ENCODE measurements around the gene EXOC6B.

EXOC6B gene

GRCh38 chr2:72274380-72274797 is 551.4 kb downstream of the EXOC6B start:
- H3K9me3 ChIP-seq (ENCODE audit: insufficient read depth, low read depth, low read length): no peaks in the 10 kb centered on the region
- H3K4me2 ChIP-seq (ENCODE audit: low read depth, low read length, poor library complexity, severe bottlenecking): no peak overlapping the region
- no peak overlapping the region for H2AFZ ChIP-seq (ENCODE audit: low read length)
- H3K4me1 ChIP-seq (ENCODE audit: insufficient read depth, low read length, poor library complexity, severe bottlenecking): no peaks in the 10 kb centered on the region
- no peaks in the 10 kb centered on the region for H3K36me3 ChIP-seq (ENCODE audit: insufficient read depth, low read length)
- no peaks in the 10 kb centered on the region for H3K9me2 ChIP-seq (replicated peaks; ENCODE audit: low read depth, low read length)
- H3F3A ChIP-seq (ENCODE audit: low read depth): no peaks in the 10 kb centered on the region
- no peak overlapping the region for H3K4me3 ChIP-seq (ENCODE audit: low read length, poor library complexity, severe bottlenecking)
- no peaks in the 10 kb centered on the region for H3K27me3 ChIP-seq (ENCODE audit: insufficient read depth, low read length, poor library complexity, severe bottlenecking)
- no peaks in the 10 kb centered on the region for H4K20me1 ChIP-seq (ENCODE audit: insufficient read depth, low read length, poor library complexity, severe bottlenecking)
- no peak for TF ChIP-seq EZH2phosphoT487 (IDR thresholded peaks at IDR 0.05; ENCODE audit: borderline replicate concordance)
- TF ChIP-seq CTCF (conservative IDR thresholded peaks at IDR 0.05; ENCODE audit: low read length): no peak
- no peak overlapping the region for H3K9ac ChIP-seq (ENCODE audit: low read depth, low read length, poor library complexity, severe bottlenecking)
- H3K79me2 ChIP-seq (ENCODE audit: insufficient read depth, low read length): no peaks in the 10 kb centered on the region

GRCh38 chr2:72273384-72273783 is 552.4 kb downstream of the EXOC6B start:
- Histone ChIP-seq H3K9ac (ENCODE audit: low read depth, low read length, poor library complexity, severe bottlenecking) (no peak overlapping the region), H3K4me3 (ENCODE audit: low read length, poor library complexity, severe bottlenecking) (no peak overlapping the region), H3K27me3 (ENCODE audit: insufficient read depth, low read length, poor library complexity, severe bottlenecking) (no peaks in the 10 kb centered on the region), H3K9me2 (replicated peaks; ENCODE audit: low read depth, low read length) (no peaks in the 10 kb centered on the region), H2AFZ (ENCODE audit: low read length) (no peak overlapping the region), H3F3A (ENCODE audit: low read depth) (no peaks in the 10 kb centered on the region), H3K4me1 (ENCODE audit: insufficient read depth, low read length, poor library complexity, severe bottlenecking) (no peaks in the 10 kb centered on the region), H3K36me3 (ENCODE audit: insufficient read depth, low read length) (no peaks in the 10 kb centered on the region), H4K20me1 (ENCODE audit: insufficient read depth, low read length, poor library complexity, severe bottlenecking) (no peaks in the 10 kb centered on the region), H3K4me2 (ENCODE audit: low read depth, low read length, poor library complexity, severe bottlenecking) (no peak overlapping the region), H3K79me2 (ENCODE audit: insufficient read depth, low read length) (no peaks in the 10 kb centered on the region), H3K9me3 (ENCODE audit: insufficient read depth, low read depth, low read length) (no peaks in the 10 kb centered on the region)
- TF ChIP-seq CTCF (conservative IDR thresholded peaks at IDR 0.05; ENCODE audit: low read length): no peak
- TF ChIP-seq EZH2phosphoT487 (IDR thresholded peaks at IDR 0.05; ENCODE audit: borderline replicate concordance): no peak

GRCh38 chr2:72271766-72272641 is 553.8 kb downstream of the EXOC6B start:
- no peak for TF ChIP-seq CTCF (conservative IDR thresholded peaks at IDR 0.05; ENCODE audit: low read length)
- TF ChIP-seq EZH2phosphoT487 (IDR thresholded peaks at IDR 0.05; ENCODE audit: borderline replicate concordance): no peak
- Histone ChIP-seq H3K27me3 (ENCODE audit: insufficient read depth, low read length, poor library complexity, severe bottlenecking) (no peaks in the 10 kb centered on the region), H3K4me2 (ENCODE audit: low read depth, low read length, poor library complexity, severe bottlenecking) (no peak overlapping the region), H3K4me1 (ENCODE audit: insufficient read depth, low read length, poor library complexity, severe bottlenecking) (no peaks in the 10 kb centered on the region), H3K36me3 (ENCODE audit: insufficient read depth, low read length) (no peaks in the 10 kb centered on the region), H3K9me3 (ENCODE audit: insufficient read depth, low read depth, low read length) (no peaks in the 10 kb centered on the region), H3K79me2 (ENCODE audit: insufficient read depth, low read length) (no peaks in the 10 kb centered on the region), H2AFZ (ENCODE audit: low read length) (no peak overlapping the region), H4K20me1 (ENCODE audit: insufficient read depth, low read length, poor library complexity, severe bottlenecking) (no peaks in the 10 kb centered on the region), H3K4me3 (ENCODE audit: low read length, poor library complexity, severe bottlenecking) (no peak overlapping the region), H3K9ac (ENCODE audit: low read depth, low read length, poor library complexity, severe bottlenecking) (no peak overlapping the region), H3K9me2 (replicated peaks; ENCODE audit: low read depth, low read length) (no peaks in the 10 kb centered on the region), H3F3A (ENCODE audit: low read depth) (no peaks in the 10 kb centered on the region)
